Neural cell (in vitro differentiated cells): Measurements from ENCODE around the gene APOC1. TPM values are rescaled to one million over a fixed set of nuclear protein-coding genes. Genes with fewer than 3 reads are reported as not detected.

Experiments used
- H2AFZ ChIP-seq: fragments of 200-600, 300-800 bp; sonication (generic), shearing (Covaris generic); 2 replicates; pipeline ENCODE4 v1.6.0; 2014; ENCODE audit warnings: low read depth, mild to moderate bottlenecking, antibody characterized with exemption, low read length, moderate library complexity
- H3F3A ChIP-seq: fragments of 200-600 bp; shearing (Covaris generic); 2 replicates; pipeline ENCODE4 v1.6.1; 2016; ENCODE audit warnings: mild to moderate bottlenecking, moderate library complexity, mixed read lengths, antibody characterized with exemption, low read length; ENCODE audit not compliant: insufficient read depth, poor library complexity, severe bottlenecking
- H3K27ac ChIP-seq: fragments of 200-600, 300-800 bp; sonication (generic), shearing (Covaris generic); 2 replicates; pipeline ENCODE4 v1.5.1; 2014; ENCODE audit warnings: mild to moderate bottlenecking, low read length, moderate library complexity
- H3K27me3 ChIP-seq: fragments of 300-800, 200-600 bp; sonication (generic), shearing (Covaris generic); 2 replicates; pipeline ENCODE4 v1.6.0; 2014; ENCODE audit warnings: mild to moderate bottlenecking, low read depth, low read length, moderate library complexity; ENCODE audit not compliant: insufficient read depth
- H3K36me3 ChIP-seq: fragments of 300-800, 200-600 bp; sonication (generic), shearing (Covaris generic); 2 replicates; pipeline ENCODE4 v1.5.1; 2014; ENCODE audit warnings: mild to moderate bottlenecking, antibody characterized with exemption, low read length, moderate library complexity; ENCODE audit not compliant: insufficient read depth
- H3K4me2 ChIP-seq: fragments of 300-800, 200-600 bp; sonication (generic), shearing (Covaris generic); 2 replicates; pipeline ENCODE4 v1.6.0; 2014; ENCODE audit warnings: mild to moderate bottlenecking, low read length
- H3K4me3 ChIP-seq: fragments of 300-800, 200-600 bp; sonication (generic), shearing (Covaris generic); 2 replicates; pipeline ENCODE4 v1.5.1; 2014; ENCODE audit warnings: mild to moderate bottlenecking, low read length, moderate library complexity
- H3K79me2 ChIP-seq: fragments of 200-600 bp; shearing (Covaris generic); replicated peaks from 2 replicates; pipeline ENCODE4 v1.6.0; 2014; ENCODE audit warnings: mild to moderate bottlenecking, low read length, moderate library complexity; ENCODE audit not compliant: insufficient read depth
- H3K9ac ChIP-seq: fragments of 300-800, 200-600 bp; sonication (generic), shearing (Covaris generic); 2 replicates; pipeline ENCODE4 v1.6.1; 2016; ENCODE audit warnings: mild to moderate bottlenecking, low read length, mixed read lengths
- H3K9me2 ChIP-seq: fragments of 200-600 bp; shearing (Covaris generic); 2 replicates; pipeline ENCODE4 v1.6.1; 2016; ENCODE audit warnings: mild to moderate bottlenecking, low read length, mixed read lengths; ENCODE audit not compliant: insufficient read depth
- H3K9me3 ChIP-seq: fragments of 200-600, 300-800 bp; sonication (generic), shearing (Covaris generic); 2 replicates; pipeline ENCODE4 v1.6.1; 2016; ENCODE audit warnings: mild to moderate bottlenecking, mixed run types, low read length, moderate library complexity, mixed read lengths
- H4K20me1 ChIP-seq: fragments of 200-600 bp; shearing (Covaris generic); 2 replicates; pipeline ENCODE4 v1.6.1; 2016; ENCODE audit warnings: mild to moderate bottlenecking, mixed run types; ENCODE audit not compliant: insufficient read depth
- MXI1 ChIP-seq: fragments of 450-650 bp; conservative IDR thresholded peaks from 2 replicates; pipeline ENCODE4 v1.6.1; 2014; ENCODE audit warnings: antibody characterized with exemption, mild to moderate bottlenecking; ENCODE audit not compliant: poor library complexity, severe bottlenecking
- POLR2AphosphoS5 ChIP-seq: IDR thresholded peaks from 2 replicates; pipeline ENCODE4 v1.6.1; 2012
- REST ChIP-seq: IDR thresholded peaks from 2 replicates; pipeline ENCODE4 v1.6.1; 2012; ENCODE audit warnings: borderline replicate concordance
- polyA plus RNA-seq: library from polyadenylated mRNA; depleted of rRNA; stranded (reverse); fragments of >200 nt; gene quantifications from 2 replicates; pipeline ENCODE4 v1.2.3, GENCODE V29; 2014

APOC1 gene
- polyA plus RNA-seq, 1 donor from 2014 or later = not detected

- no peaks in the 10 kb centered on the region for H3K27me3 ChIP-seq
- H3K79me2 ChIP-seq = no peaks in the 10 kb centered on the region
- no peak overlapping the region for H3K4me2 ChIP-seq
- H3K36me3 ChIP-seq = no peaks in the 10 kb centered on the region
- no peaks in the 10 kb centered on the region for H3K9me2 ChIP-seq
- no peaks in the 10 kb centered on the region for H4K20me1 ChIP-seq
- no peak overlapping the region for H3K9ac ChIP-seq
- no peaks in the 10 kb centered on the region for H3K9me3 ChIP-seq
- H3F3A ChIP-seq = no peaks in the 10 kb centered on the region
- H3K4me3 ChIP-seq = no peak overlapping the region
- no peak overlapping the region for H2AFZ ChIP-seq
- TF ChIP-seq REST (no peak), MXI1 (no peak), POLR2AphosphoS5 (no peak)
- H3K27ac ChIP-seq = no peak overlapping the region
Measured at GRCh38 chr19:44968670-44969069, 54.3 kb downstream of the APOC1 start.

Other genes starting within 250 kb of the APOC1 start
- gene CEACAM19, start 243.1 kb upstream of the APOC1 start, polyA plus RNA-seq = 1.8 and 1.9 TPM in 2 replicates
- not detected in 2 replicates for gene CEACAM16, start 215.5 kb upstream of the APOC1 start, polyA plus RNA-seq
- gene BCL3, start 165.9 kb upstream of the APOC1 start, polyA plus RNA-seq = 0.48 and 1.6 TPM in 2 replicates
- gene CBLC, start 136.7 kb upstream of the APOC1 start, polyA plus RNA-seq = not detected in 2 replicates
- gene BCAM, start 105.5 kb upstream of the APOC1 start, polyA plus RNA-seq = 0.54 and 0.68 TPM in 2 replicates
- gene NECTIN2, start 68.3 kb upstream of the APOC1 start, polyA plus RNA-seq = 33.2 and 43.5 TPM in 2 replicates
- 48.4 and 59.2 TPM in 2 replicates for gene TOMM40, start 23.4 kb upstream of the APOC1 start, polyA plus RNA-seq
- gene APOE, start 8.8 kb upstream of the APOC1 start, polyA plus RNA-seq = 8.7 and 9.8 TPM in 2 replicates
- gene APOC4, start 27.6 kb downstream of the APOC1 start, polyA plus RNA-seq = not detected in 2 replicates
- gene APOC2, start 31.4 kb downstream of the APOC1 start, polyA plus RNA-seq = not detected in 2 replicates
- gene CLPTM1, start 40.8 kb downstream of the APOC1 start, polyA plus RNA-seq = 12.0 and 15.3 TPM in 2 replicates
- 1.0 and 1.1 TPM in 2 replicates for gene RELB, start 86.9 kb downstream of the APOC1 start, polyA plus RNA-seq
- 30.1 and 38.4 TPM in 2 replicates for gene CLASRP, start 124.4 kb downstream of the APOC1 start, polyA plus RNA-seq
- gene ZNF296, start 161.9 kb downstream of the APOC1 start, polyA plus RNA-seq = 1.0 and 1.4 TPM in 2 replicates
- gene GEMIN7, start 164.7 kb downstream of the APOC1 start, polyA plus RNA-seq = 14.4 and 26.5 TPM in 2 replicates
- 53.7 and 56.6 TPM in 2 replicates for gene PPP1R37, start 178.6 kb downstream of the APOC1 start, polyA plus RNA-seq
- 1.6 and 2.8 TPM in 2 replicates for gene NKPD1, start 246.4 kb downstream of the APOC1 start, polyA plus RNA-seq